Gastrocnemius medialis (tissue), 4 donors: ENCODE results near the gene OR4D10.

ENCODE experiments used
- CTCF ChIP-seq, 5 experiments: fragments of 450-650 bp in 3 of 5; fragments of 200-600 bp in 2 of 5; sonication (generic) in 2 of 5; IDR thresholded peaks in 4 of 5; conservative IDR thresholded peaks in 1 of 5; 1 replicate in 4 of 5; 2 replicates in 1 of 5; pipeline ENCODE4 v1.5.1; 2016 to 2019; ENCODE audit warnings: antibody characterized with exemption in 5 of 5, mild to moderate bottlenecking in 3 of 5, moderate library complexity in 3 of 5
- POLR2A ChIP-seq, 2 donors: fragments of 450-650 bp; IDR thresholded peaks; one replicate each; pipeline ENCODE4 v1.6.1; 2017; ENCODE audit warnings: antibody characterized with exemption in 2 of 2, mild to moderate bottlenecking in 2 of 2, moderate library complexity in 2 of 2

- TF ChIP-seq CTCF (IDR thresholded peaks at IDR 0.05 in 4 of 5, conservative IDR thresholded peaks at IDR 0.05 in 1 of 5), result no peak
- TF ChIP-seq POLR2A (IDR thresholded peaks at IDR 0.05), result no peak
Measured at GRCh38 chr11:59503276-59503675, 30.2 kb downstream of the OR4D10 start, which contains the start of gene OR4D11.
